Smooth muscle cell (in vitro differentiated cells): Measurements from ENCODE around the gene DGKD. TPM values are rescaled to one million over a fixed set of nuclear protein-coding genes. Genes with fewer than 3 reads are reported as not detected.

Source experiments
- DNase-seq: peaks from one replicate; lab custom pipeline; 2025; ENCODE audit not compliant: unreplicated experiment; lab: John Stamatoyannopoulos, UW
- H2AFZ ChIP-seq: fragments of 200-600 bp; sonication (generic); 2 replicates; pipeline ENCODE4 v1.6.0; 2016; ENCODE audit warnings: antibody characterized with exemption, low read depth, mild to moderate bottlenecking
- H3F3A ChIP-seq: fragments of 200-600 bp; sonication (generic); 2 replicates; pipeline ENCODE4 v1.6.0; 2017; ENCODE audit warnings: antibody characterized with exemption, low read depth
- H3K27ac ChIP-seq: fragments of 200-600 bp; sonication (generic); 2 replicates; pipeline ENCODE4 v1.5.1; 2016; ENCODE audit warnings: low read depth, mild to moderate bottlenecking
- H3K27me3 ChIP-seq: fragments of 200-600 bp; sonication (generic); 2 replicates; pipeline ENCODE4 v1.6.1; 2016; ENCODE audit warnings: low read depth, mild to moderate bottlenecking
- H3K36me3 ChIP-seq: fragments of 200-600 bp; sonication (generic); 2 replicates; pipeline ENCODE4 v1.5.1; 2016; ENCODE audit warnings: low read depth
- H3K4me1 ChIP-seq: fragments of 200-600 bp; sonication (generic); 2 replicates; pipeline ENCODE4 v1.5.1; 2016; ENCODE audit warnings: low read depth
- H3K4me2 ChIP-seq: fragments of 200-600 bp; sonication (generic); 2 replicates; pipeline ENCODE4 v1.6.0; 2016; ENCODE audit warnings: mild to moderate bottlenecking
- H3K4me3 ChIP-seq: fragments of 200-600 bp; sonication (generic); 2 replicates; pipeline ENCODE4 v1.5.1; 2016; ENCODE audit warnings: mild to moderate bottlenecking
- H3K79me2 ChIP-seq: fragments of 200-600 bp; sonication (generic); 2 replicates; pipeline ENCODE4 v1.6.0; 2016; ENCODE audit warnings: low read depth, mild to moderate bottlenecking
- H3K9ac ChIP-seq: fragments of 200-600 bp; sonication (generic); 2 replicates; pipeline ENCODE4 v1.6.0; 2016; ENCODE audit warnings: low read depth
- H3K9me3 ChIP-seq: fragments of 200-600 bp; sonication (generic); replicated peaks from 2 replicates; pipeline ENCODE4 v1.5.1; 2016; ENCODE audit warnings: low read depth
- H4K20me1 ChIP-seq: fragments of 200-600 bp; sonication (generic); 2 replicates; pipeline ENCODE4 v1.6.0; 2016; ENCODE audit warnings: low read depth
- CTCF ChIP-seq: fragments of 200-600 bp; sonication (generic); IDR thresholded peaks from 2 replicates; pipeline ENCODE4 v1.5.1; 2017; ENCODE audit warnings: borderline replicate concordance, mild to moderate bottlenecking, antibody characterized with exemption; ENCODE audit not compliant: insufficient read depth, poor library complexity, severe bottlenecking
- WGBS: methylation state at CpG from one replicate; pipeline ENCODE4 v1.1.7; 2016; ENCODE audit warnings: low lambda C conversion rate; 5-methylcytosine and 5-hydroxymethylcytosine counted together
- polyA plus RNA-seq: library from polyadenylated mRNA; unstranded; fragments of >200 nt; fragmentation: Nextera tagmentation; extraction: Ambion mirVana; gene quantifications from 2 replicates; pipeline ENCODE4 v1.2.1, GENCODE V29; 2016
- total RNA-seq: library from RNA; depleted of rRNA; stranded (reverse); fragments of >200 nt; gene quantifications from 2 replicates; pipeline ENCODE4 v1.2.3, GENCODE V29; 2014

Gene DGKD
- total and polyA plus RNA-seq, 2 experiments from 2014 or later = 12.2 to 14.2 TPM

- Histone ChIP-seq H3K4me3 (no peak overlapping the region), H3K4me1 (no peaks in the 10 kb centered on the region), H3K9ac (no peak overlapping the region), H3K36me3 (peaks cover 3% of the 10 kb centered on the region), H3K79me2 (no peaks in the 10 kb centered on the region), H3K27ac (no peak overlapping the region), H2AFZ (no peak overlapping the region), H3F3A (no peaks in the 10 kb centered on the region), H3K9me3 (no peaks in the 10 kb centered on the region), H4K20me1 (no peaks in the 10 kb centered on the region), H3K27me3 (no peaks in the 10 kb centered on the region), H3K4me2 (no peak overlapping the region)
- WGBS = 94% methylated on average over 16 of the region's 16 CpGs
- TF ChIP-seq CTCF = no peak
- DNase-seq = no peak
Measured at GRCh38 chr2:233464531-233465240, 110.4 kb downstream of the DGKD start.

GRCh38 chr2:233466991-233467603 lies 112.8 kb downstream of the DGKD start:
- Histone ChIP-seq H3K36me3 (peaks cover 3% of the 10 kb centered on the region), H3K27ac (no peak overlapping the region), H2AFZ (no peak overlapping the region), H4K20me1 (no peaks in the 10 kb centered on the region), H3K9me3 (no peaks in the 10 kb centered on the region), H3K79me2 (no peaks in the 10 kb centered on the region), H3K27me3 (no peaks in the 10 kb centered on the region), H3K9ac (no peak overlapping the region), H3K4me2 (no peak overlapping the region), H3K4me3 (no peak overlapping the region), H3F3A (no peaks in the 10 kb centered on the region), H3K4me1 (no peaks in the 10 kb centered on the region)
- DNase-seq = no peak
- WGBS = 96% methylated on average over 20 of the region's 20 CpGs
- no peak for TF ChIP-seq CTCF

- H3K4me1 ChIP-seq = no peaks in the 10 kb centered on the region
- DNase-seq = no peak
- no peaks in the 10 kb centered on the region for H3F3A ChIP-seq
- no peaks in the 10 kb centered on the region for H4K20me1 ChIP-seq
- H3K4me3 ChIP-seq = no peak overlapping the region
- H3K79me2 ChIP-seq = no peaks in the 10 kb centered on the region
- no peak for TF ChIP-seq CTCF
- no peak overlapping the region for H3K9ac ChIP-seq
- 97% methylated on average over 22 of the region's 22 CpGs for WGBS
- no peak overlapping the region for H3K27ac ChIP-seq
- H2AFZ ChIP-seq = no peak overlapping the region
- peaks cover 3% of the 10 kb centered on the region for H3K36me3 ChIP-seq
- H3K4me2 ChIP-seq = no peak overlapping the region
- no peaks in the 10 kb centered on the region for H3K27me3 ChIP-seq
- no peaks in the 10 kb centered on the region for H3K9me3 ChIP-seq
Measured at GRCh38 chr2:233468047-233468740, 113.9 kb downstream of the DGKD start.
